ENCODE data around the gene MCTP2.

GRCh38 chr15:94370936-94371285, 139.6 kb downstream of the MCTP2 start:
- no peak for TF ChIP-seq CTCF (IDR thresholded peaks at IDR 0.05)
- no peak for TF ChIP-seq POLR2AphosphoS5 (IDR thresholded peaks at IDR 0.05)
